K562 (cell line): ENCODE results near the gene MAP4K1. TPM values are rescaled to one million over a fixed set of nuclear protein-coding genes. Genes with fewer than 3 reads are reported as not detected.

Experiments
- ATAC-seq: fragments of 200-7000 bp; cut with Tn5 transposase; 3 replicates; pipeline ENCODE4 v1.9.1; 2020; ENCODE audit warnings: moderate library complexity
- BruUV-seq: library from RNA; stranded (reverse); fragments of 400-500 nt; replicated peaks from 2 replicates; lab custom pipeline; 2021; lab: Mats Ljungman, UMichigan
- CTCF ChIA-PET: fragments of 300-600 bp; formaldehyde crosslinking; extraction: SDS; loops from one replicate; lab custom pipeline; 2021; ENCODE audit warnings: low intra/inter-chr PET ratio; lab: Yijun Ruan, JAX
- POLR2A ChIA-PET: fragments of 300-600, 350-650 bp; sonication (Branson Sonifier 250); formaldehyde crosslinking; extraction: SDS; loops from one replicate; lab custom pipeline; 2021; ENCODE audit warnings: antibody characterized with exemption, inconsistent platforms; lab: Yijun Ruan, JAX
- DNase-seq, 4 experiments: peaks; one replicate each; pipeline versions ENCODE4 v3.0.0 to v3.0.0-alpha.2; 2011 to 2018; ENCODE audit warnings: low spot score in 3 of 4, mixed read lengths in 3 of 4; ENCODE audit errors: extremely low read depth in 1 of 4
- FAIRE-seq: peaks from 2 replicates; lab custom pipeline; 2011; peaks lifted over from hg19 to GRCh38; lab: Jason Lieb, UNC
- H2AFZ ChIP-seq: 2 replicates; pipeline ENCODE4 v1.6.0; 2011; ENCODE audit warnings: low read depth, low read length, control low read depth, inconsistent platforms
- H3K27ac ChIP-seq: fragments of 200-600 bp; 3 replicates; pipeline ENCODE4 v1.8.0; 2011; ENCODE audit warnings: low read depth, mild to moderate bottlenecking, control low read depth, inconsistent platforms, low read length, moderate library complexity, mixed read lengths; ENCODE audit errors: extremely low read depth
- H3K27me3 ChIP-seq, 2 experiments: fragments of 300-600 bp in 1 of 2; 2 replicates in 1 of 2; 3 replicates in 1 of 2; pipeline versions ENCODE4 v1.6.0 to v1.8.0; 2011; ENCODE audit warnings: inconsistent platforms in 2 of 2, low read length in 2 of 2, mild to moderate bottlenecking in 1 of 2, mixed read lengths in 1 of 2, moderate library complexity in 1 of 2; ENCODE audit not compliant: control insufficient read depth in 2 of 2, insufficient read depth in 2 of 2
- H3K36me3 ChIP-seq: fragments of 300-600 bp; 3 replicates; pipeline ENCODE4 v1.8.0; 2011; ENCODE audit warnings: mild to moderate bottlenecking, low read length, inconsistent platforms; ENCODE audit not compliant: control insufficient read depth, insufficient read depth
- H3K4me1 ChIP-seq, 2 experiments: fragments of 200-600 bp in 1 of 2; replicated peaks in 1 of 2; 2 replicates in 1 of 2; 3 replicates in 1 of 2; pipeline versions ENCODE4 v1.5.1 to v1.8.0; 2011; ENCODE audit warnings: inconsistent platforms in 2 of 2, low read length in 2 of 2, mild to moderate bottlenecking in 1 of 2, mixed read lengths in 1 of 2, moderate library complexity in 1 of 2; ENCODE audit not compliant: control insufficient read depth in 2 of 2, insufficient read depth in 2 of 2
- H3K4me2 ChIP-seq: 2 replicates; pipeline ENCODE4 v1.6.1; 2011; ENCODE audit warnings: low read length, control low read depth, inconsistent platforms, mixed read lengths; ENCODE audit not compliant: insufficient read depth
- H3K4me3 ChIP-seq: fragments of 200-600 bp; sonication (generic), shearing (Covaris generic); 2 replicates; pipeline ENCODE4 v1.5.1; 2016; ENCODE audit warnings: control low read depth, inconsistent platforms
- H3K79me2 ChIP-seq: fragments of 200-600 bp; 3 replicates; pipeline ENCODE4 v1.8.0; 2011; ENCODE audit warnings: low read length, inconsistent platforms; ENCODE audit not compliant: control insufficient read depth, insufficient read depth
- H3K9ac ChIP-seq, 2 experiments: 2 replicates each; pipeline versions ENCODE4 v1.6.0 to v1.6.1; 2011; ENCODE audit warnings: low read depth in 2 of 2, low read length in 2 of 2, control low read depth in 1 of 2, inconsistent platforms in 1 of 2, mild to moderate bottlenecking in 1 of 2, mixed read lengths in 1 of 2; ENCODE audit not compliant: insufficient read depth in 1 of 2
- H3K9me1 ChIP-seq: one replicate; pipeline ENCODE4 v1.6.0; 2011; ENCODE audit warnings: inconsistent platforms, mild to moderate bottlenecking, low read length, moderate library complexity; ENCODE audit not compliant: control insufficient read depth, insufficient read depth
- H3K9me3 ChIP-seq: replicated peaks from 2 replicates; pipeline ENCODE4 v1.5.1; 2011; ENCODE audit warnings: low read depth, low read length, inconsistent platforms; ENCODE audit not compliant: control insufficient read depth, insufficient read depth
- H4K20me1 ChIP-seq: replicated peaks from 2 replicates; pipeline ENCODE4 v1.6.1; 2011; ENCODE audit warnings: low read length, inconsistent platforms, mixed read lengths; ENCODE audit not compliant: control insufficient read depth, insufficient read depth
- KAT2B ChIP-seq: IDR thresholded peaks from one replicate; pipeline ENCODE4 v1.6.1; 2012; ENCODE audit warnings: low read depth, mild to moderate bottlenecking, control low read depth, inconsistent platforms, low read length, moderate library complexity
- NR2C1 ChIP-seq, 2 experiments: fragments of 450-650 bp; IDR thresholded peaks; 2 replicates each; pipeline ENCODE4 v1.6.1; 2017; ENCODE audit warnings: mild to moderate bottlenecking in 2 of 2, antibody characterized with exemption in 1 of 2, inconsistent platforms in 1 of 2, missing compliant biosample characterization in 1 of 2, missing genetic modification characterization in 1 of 2
- POLR2A ChIP-seq: fragments of 450-650 bp; conservative IDR thresholded peaks from 2 replicates; pipeline ENCODE4 v1.6.1; 2016
- PTTG1 ChIP-seq: fragments of 450-650 bp; IDR thresholded peaks from 2 replicates; pipeline ENCODE4 v1.6.1; 2016; ENCODE audit warnings: low read depth, mild to moderate bottlenecking, missing genetic modification characterization, missing compliant biosample characterization
- RBFOX2 ChIP-seq: fragments of 200-400 bp; formaldehyde crosslinking; IDR thresholded peaks from 2 replicates; pipeline ENCODE4 v1.6.1; 2017; ENCODE audit warnings: low read depth, mild to moderate bottlenecking, low read length, moderate library complexity
- ZNF121 ChIP-seq: sonication (generic); formaldehyde crosslinking; conservative IDR thresholded peaks from 2 replicates; pipeline ENCODE4 v1.8.0; 2022; ENCODE audit warnings: missing genetic modification reagents
- ZNF384 ChIP-seq: IDR thresholded peaks from 2 replicates; pipeline ENCODE4 v1.6.1; 2012; ENCODE audit warnings: low read depth, low read length, improper control_type of control experiment
- WGBS: fragments of 100-300 bp; shearing (Covaris generic); methylation state at CpG from one replicate; pipeline ENCODE4 v1.1.6; 2016; ENCODE audit warnings: low coverage, mixed read lengths; ENCODE audit not compliant: insufficient coverage; ENCODE audit errors: missing lambda C conversion rate; 5-methylcytosine and 5-hydroxymethylcytosine counted together
- in situ Hi-C: fragments of 300-500 bp; cut with MboI; formaldehyde crosslinking; loops from 4 replicates; pipeline ENCODE4 v1.15.0; 2018; ENCODE audit warnings: inconsistent platforms, mixed read lengths
- intact Hi-C: fragments of 100-400 bp; cut with micrococcal nuclease; formaldehyde crosslinking; loops from 2 replicates; pipeline ENCODE4 v1.14.2; 2022
- polyA plus RNA-seq, 8 experiments: library from polyadenylated mRNA; depleted of rRNA in 4 of 8; stranded (reverse) in 5 of 8; unstranded in 3 of 8; fragments of >200 nt; fragmentation: Nextera tagmentation in 2 of 8; fragmentation: Illumina TruSeq in 1 of 8; extraction: Ambion mirVana in 2 of 8; extraction: Trizol in 1 of 8; gene quantifications; 2 replicates each; pipeline versions ENCODE4 v1.2.1 to v1.2.3, GENCODE V29; 2011 to 2014; ENCODE audit warnings: inconsistent platforms in 1 of 8, missing spikeins in 1 of 8
- total RNA-seq, 7 experiments: library from RNA; depleted of rRNA in 6 of 7; stranded (reverse); fragments of >200 nt in 6 of 7; fragmentation: Illumina TruSeq in 2 of 7; extraction: Trizol in 2 of 7; gene quantifications; 2 replicates each; pipeline versions ENCODE4 v1.2.1 to v1.2.3, GENCODE V29; 2011 to 2021; ENCODE audit warnings: low replicate concordance in 1 of 7

The MAP4K1 gene
- total and polyA plus RNA-seq, 9 of the 15 experiments (the other 6 are each of a cell fraction or from before 2014, with no cell fraction given), result 0.14 to 3.2 (median 0.73) TPM; not detected in 1

DNA sequence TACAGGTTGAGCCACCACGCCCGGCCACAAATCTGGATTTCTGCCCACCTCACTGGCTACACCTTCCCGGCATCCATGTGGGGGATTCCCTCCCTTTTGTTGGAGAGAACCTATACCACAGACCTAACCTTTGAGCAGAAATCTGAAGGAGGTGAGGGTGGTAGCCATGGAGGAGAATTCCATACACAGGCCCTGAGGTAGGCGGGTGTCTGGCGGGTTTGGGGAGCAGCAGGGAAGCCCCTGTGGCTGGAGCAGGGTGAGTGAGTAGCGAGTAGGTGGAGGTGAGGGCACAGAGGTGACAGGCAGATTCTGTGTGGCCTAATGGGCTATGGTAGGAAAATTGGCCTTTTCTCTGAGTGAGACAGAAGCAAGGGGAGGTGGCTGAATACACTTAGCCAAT lies 11.8 kb upstream of the MAP4K1 start (continued):
- TF ChIP-seq NR2C1 (IDR thresholded peaks at IDR 0.05) (no peak), NR2C1 (tag; IDR thresholded peaks at IDR 0.05) (no peak)

DNA sequence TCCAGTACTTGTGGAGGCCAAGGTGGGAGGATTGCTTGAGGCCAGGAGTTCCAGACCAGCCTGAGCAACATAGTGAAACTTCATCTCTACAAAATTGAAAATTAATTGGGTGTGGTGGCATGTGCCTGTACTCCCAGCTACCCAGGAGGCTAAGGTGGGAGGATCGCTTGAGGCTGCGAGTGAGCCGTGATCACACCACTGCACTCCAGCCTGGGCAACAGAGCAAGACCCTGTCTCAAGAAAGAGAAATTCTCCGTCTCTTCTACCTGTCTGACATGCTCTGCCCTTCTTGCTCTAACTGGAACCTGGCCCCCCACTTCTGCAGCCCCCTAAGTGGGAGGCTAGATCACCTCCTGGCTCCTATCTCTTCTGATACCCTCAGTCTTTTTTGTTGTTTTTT lies 8.6 kb upstream of the MAP4K1 start:
- Histone ChIP-seq H4K20me1 (no peaks in the 10 kb centered on the region; the same call in 1 of the 2 replicates), H3K27ac (no peak overlapping the region), H3K4me1 (no peaks in the 10 kb centered on the region; a peak in 1 of 5 replicates), H3K9me3 (no peaks in the 10 kb centered on the region), H3K4me2 (no peak overlapping the region), H3K36me3 (peaks cover 92% of the 10 kb centered on the region), H3K9ac (no peak overlapping the region), H3K4me3 (no peak overlapping the region), H3K27me3 (no peaks in the 10 kb centered on the region), H3K79me2 (peaks cover 6% of the 10 kb centered on the region), H2AFZ (no peak overlapping the region), H3K9me1 (no peaks in the 10 kb centered on the region)
- ChIA-PET CTCF (no interaction called here), POLR2A (no interaction called here)
- TF ChIP-seq ZNF384 (no peak), RBFOX2 (peak; percentile 9; the same call in 1 of the 2 replicates), KAT2B (no peak), ZNF121 (CRISPR knock-in tag) (peak; percentile 54; the same call in 1 of the 2 replicates), POLR2A (0 out of 2 replicates have a peak, but pooled peaks have one; percentile 25), PTTG1 (tag) (no peak)
- intact Hi-C loops, result no loop called here
- WGBS, result 87% methylated on average over 4 of the region's 4 CpGs
- FAIRE-seq, result no peak
- no TSS peak for BruUV-seq
- in situ Hi-C loops, result no loop called here
- no peak for DNase-seq
- ATAC-seq, result no peak
